Memory B cell (primary cell): ENCODE results near the gene TRIM44.
"Not testable (repeated sequence)": the region's sequence is repeated elsewhere in the genome, so short reads cannot be mapped to it uniquely, and the experiment has no call there.

ENCODE experiments used
- ATAC-seq: fragments of 150-1000 bp; cut with Tn5 transposase; 2 replicates; pipeline ENCODE4 v1.10.0; 2021; ENCODE audit warnings: low read depth, mild to moderate bottlenecking, moderate library complexity
- DNase-seq, 2 donors: peaks; one replicate each; pipeline ENCODE4 v3.0.0; 2022; ENCODE audit warnings: low spot score in 2 of 2
- H3K27ac Mint-ChIP-seq: one replicate; pipeline ENCODE4 v1.8.0; 2022; ENCODE audit warnings: mild to moderate bottlenecking, moderate library complexity, mixed read lengths
- H3K27me3 Mint-ChIP-seq: one replicate; pipeline ENCODE4 v1.8.0; 2022; ENCODE audit warnings: mixed read lengths
- H3K36me3 Mint-ChIP-seq: one replicate; pipeline ENCODE4 v1.8.0; 2022; ENCODE audit warnings: mild to moderate bottlenecking, mixed read lengths
- H3K4me1 Mint-ChIP-seq: one replicate; pipeline ENCODE4 v1.8.0; 2022; ENCODE audit warnings: mixed read lengths
- H3K4me3 Mint-ChIP-seq: one replicate; pipeline ENCODE4 v1.8.0; 2022; ENCODE audit warnings: mild to moderate bottlenecking, moderate library complexity, mixed read lengths
- H3K9me3 Mint-ChIP-seq: one replicate; pipeline ENCODE4 v1.8.0; 2022; ENCODE audit warnings: mixed read lengths

The TRIM44 gene

DNA sequence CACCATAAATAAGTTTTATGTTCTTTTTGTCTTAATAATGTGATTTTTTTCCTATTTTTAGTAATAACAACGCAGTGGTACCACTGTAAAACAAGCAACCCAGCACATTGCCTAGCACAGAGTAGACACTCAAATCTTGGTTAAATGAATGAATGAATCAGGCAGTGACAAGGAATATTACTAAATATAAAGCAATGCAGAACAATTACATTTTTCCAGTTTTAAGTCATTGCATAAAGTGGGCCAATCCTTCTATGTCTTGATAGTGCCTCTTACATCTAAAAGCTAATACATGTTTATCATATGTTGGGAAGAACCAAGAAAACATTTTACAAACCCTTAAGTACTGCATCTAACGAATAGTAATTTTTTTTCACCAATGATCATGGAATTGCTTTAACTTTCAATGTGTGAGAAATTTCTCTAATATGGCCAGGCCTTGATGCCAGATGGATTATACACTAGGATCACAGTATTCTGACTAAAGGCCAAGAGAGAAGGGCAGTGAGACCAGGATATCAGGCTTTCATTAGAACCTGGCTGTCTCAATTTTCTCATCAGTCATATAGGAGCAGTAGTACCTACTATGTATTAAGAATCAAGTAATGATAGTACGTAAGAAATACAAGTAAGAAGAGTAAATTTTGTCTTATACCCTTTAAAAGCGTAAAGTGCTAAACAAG is 88.5 kb downstream of the TRIM44 start:
- no peak for ATAC-seq
- Mint-ChIP-seq H3K9me3 (peaks cover 2% of the 10 kb centered on the region), H3K36me3 (peaks cover 28% of the 10 kb centered on the region), H3K27me3 (no peaks in the 10 kb centered on the region), H3K4me3 (no peak overlapping the region), H3K27ac (peak overlapping the region; percentile 71), H3K4me1 (peaks cover 5% of the 10 kb centered on the region)
- DNase-seq, result no peak

DNA sequence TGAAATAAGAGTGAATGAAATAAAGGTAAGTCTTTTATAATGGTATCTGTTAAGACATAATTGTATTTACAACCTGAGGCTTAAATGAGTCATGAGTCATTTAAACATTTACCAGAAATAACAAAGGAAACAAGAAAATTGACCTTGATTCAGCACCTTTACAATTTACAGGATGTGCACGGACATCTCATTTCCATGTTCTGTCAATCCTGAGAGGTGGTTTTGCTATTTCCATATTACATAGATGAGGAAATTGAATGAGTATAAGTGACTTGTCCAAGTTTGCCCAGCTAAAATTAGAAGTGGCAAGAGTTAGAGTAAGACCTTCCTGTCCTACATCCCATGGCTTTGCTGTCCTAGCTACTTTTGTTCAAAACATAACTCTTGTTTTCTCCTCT is 89.1 kb downstream of the TRIM44 start:
- peaks cover 5% of the 10 kb centered on the region for H3K4me1 Mint-ChIP-seq
- DNase-seq (no peak), ATAC-seq (no peak)
- H3K9me3 Mint-ChIP-seq, result peaks cover 2% of the 10 kb centered on the region
- H3K27ac Mint-ChIP-seq, result peak overlapping the region; percentile 71
- no peaks in the 10 kb centered on the region for H3K27me3 Mint-ChIP-seq
- peaks cover 28% of the 10 kb centered on the region for H3K36me3 Mint-ChIP-seq
- H3K4me3 Mint-ChIP-seq, result no peak overlapping the region

DNA sequence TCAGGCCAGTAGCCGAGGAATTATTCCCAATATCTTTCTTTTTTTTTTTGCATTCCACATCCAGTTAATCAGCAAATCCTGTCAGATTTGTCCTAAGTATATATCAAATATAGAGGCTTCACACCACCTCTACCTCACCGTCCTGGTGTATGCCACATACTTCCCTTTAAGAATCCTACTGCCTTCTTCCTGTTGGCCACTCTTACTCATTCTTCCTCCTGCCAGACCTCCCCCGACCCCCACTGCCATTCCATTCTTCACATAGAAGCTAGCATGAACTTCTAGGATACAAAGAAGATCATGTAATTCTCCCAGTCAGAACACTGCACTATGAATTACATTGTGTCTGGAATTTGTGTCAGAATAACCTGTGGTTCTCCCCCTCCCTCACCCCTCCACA is 89.5 kb downstream of the TRIM44 start:
- Mint-ChIP-seq H3K9me3 (peaks cover 2% of the 10 kb centered on the region), H3K27ac (no peak overlapping the region), H3K4me1 (peaks cover 5% of the 10 kb centered on the region), H3K36me3 (peaks cover 33% of the 10 kb centered on the region), H3K4me3 (no peak overlapping the region), H3K27me3 (no peaks in the 10 kb centered on the region)
- DNase-seq, result no peak
- ATAC-seq, result no peak

GRCh38 chr11:35753573-35753972 is 91.0 kb downstream of the TRIM44 start:
- not testable (repeated sequence) for H3K27me3 Mint-ChIP-seq, DNase-seq, ATAC-seq, H3K4me1 Mint-ChIP-seq, H3K4me3 Mint-ChIP-seq, H3K27ac Mint-ChIP-seq, H3K9me3 Mint-ChIP-seq
- peaks cover 37% of the 10 kb centered on the region for H3K36me3 Mint-ChIP-seq

GRCh38 chr11:35759951-35760350 is 97.4 kb downstream of the TRIM44 start:
- not testable (repeated sequence) for H3K9me3 Mint-ChIP-seq, H3K4me3 Mint-ChIP-seq, H3K27me3 Mint-ChIP-seq, DNase-seq, ATAC-seq, H3K27ac Mint-ChIP-seq
- Mint-ChIP-seq H3K36me3 (peaks cover 37% of the 10 kb centered on the region), H3K4me1 (peaks cover 22% of the 10 kb centered on the region)

DNA sequence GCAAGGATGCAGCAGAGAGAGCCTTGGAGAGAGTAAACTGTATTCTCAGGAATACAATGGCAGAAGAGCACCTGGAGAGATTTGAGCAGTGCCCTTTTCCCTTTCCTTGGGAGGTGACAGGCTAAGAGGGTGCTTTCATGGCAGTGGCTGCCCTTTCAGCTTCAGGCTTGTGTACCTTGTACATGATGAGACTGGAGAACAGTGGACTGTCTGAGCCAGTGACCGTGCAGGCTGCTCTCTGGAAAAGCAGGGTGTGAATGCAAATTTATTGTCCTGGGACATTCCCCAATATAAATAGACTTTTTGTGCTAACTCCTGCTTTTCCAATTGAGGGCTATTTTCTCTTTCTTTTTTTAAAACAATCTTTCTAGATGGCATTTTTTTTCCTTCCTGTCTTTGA is 99.3 kb downstream of the TRIM44 start:
- ATAC-seq, result no peak
- H3K36me3 Mint-ChIP-seq, result peaks cover 42% of the 10 kb centered on the region
- DNase-seq, result no peak
- H3K4me1 Mint-ChIP-seq, result peaks cover 32% of the 10 kb centered on the region
- H3K4me3 Mint-ChIP-seq, result no peak overlapping the region
- no peak overlapping the region for H3K27ac Mint-ChIP-seq
- no peaks in the 10 kb centered on the region for H3K27me3 Mint-ChIP-seq
- H3K9me3 Mint-ChIP-seq, result no peaks in the 10 kb centered on the region

DNA sequence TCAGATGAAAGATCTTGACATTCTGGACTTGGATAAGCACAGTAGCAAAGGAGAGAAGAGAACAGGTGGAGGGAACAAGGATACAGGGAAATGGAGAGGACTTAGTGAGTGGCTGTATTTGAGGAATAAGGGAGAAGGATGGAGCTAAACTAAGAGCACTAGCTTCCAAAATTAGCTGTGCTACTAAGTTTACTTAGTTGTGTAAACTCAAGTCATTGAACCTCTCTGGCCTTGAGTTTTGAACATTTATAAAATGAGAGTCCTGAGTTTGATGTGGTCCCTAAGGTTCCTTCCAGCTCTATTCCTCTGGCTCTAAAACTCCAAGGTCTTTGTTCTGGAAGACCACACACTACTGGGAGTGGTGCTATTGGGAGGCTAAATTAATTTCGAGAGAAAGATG is 100.7 kb downstream of the TRIM44 start:
- Mint-ChIP-seq H3K27me3 (no peaks in the 10 kb centered on the region), H3K9me3 (no peaks in the 10 kb centered on the region), H3K27ac (no peak overlapping the region), H3K4me1 (peaks cover 29% of the 10 kb centered on the region), H3K36me3 (peaks cover 39% of the 10 kb centered on the region), H3K4me3 (no peak overlapping the region)
- ATAC-seq, result no peak
- DNase-seq, result no peak

DNA sequence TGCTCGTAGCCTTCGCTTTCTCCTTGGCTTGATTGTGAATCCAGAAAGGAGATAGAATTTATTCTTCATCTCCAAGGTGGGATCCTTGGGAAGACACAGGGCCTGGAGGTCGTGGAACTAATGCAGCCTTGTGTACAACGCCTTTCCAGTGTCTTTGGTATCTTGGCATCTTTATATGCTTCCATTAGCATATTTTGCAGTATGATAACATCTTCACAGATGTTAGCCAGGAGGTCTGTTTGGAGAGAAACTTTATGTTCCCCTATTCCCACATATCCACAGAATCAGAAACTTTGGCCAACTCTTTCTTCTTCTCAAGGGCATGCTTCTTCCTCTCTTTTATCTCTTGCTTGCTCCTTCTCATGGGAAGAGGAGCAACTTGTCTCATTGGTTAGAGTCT is 101.2 kb downstream of the TRIM44 start:
- Mint-ChIP-seq H3K27me3 (no peaks in the 10 kb centered on the region), H3K4me1 (peaks cover 29% of the 10 kb centered on the region), H3K36me3 (peaks cover 39% of the 10 kb centered on the region), H3K27ac (no peak overlapping the region), H3K9me3 (no peaks in the 10 kb centered on the region), H3K4me3 (no peak overlapping the region)
- no peak for DNase-seq
- ATAC-seq, result no peak

GRCh38 chr11:35764417-35764816 is 101.8 kb downstream of the TRIM44 start:
- no peaks in the 10 kb centered on the region for H3K9me3 Mint-ChIP-seq
- DNase-seq, result no peak

GRCh38 chr11:35765211-35765610 is 102.6 kb downstream of the TRIM44 start:
- DNase-seq (no peak), ATAC-seq (no peak)
- H3K4me3 Mint-ChIP-seq, result no peak overlapping the region
- H3K36me3 Mint-ChIP-seq, result peaks cover 36% of the 10 kb centered on the region
- no peak overlapping the region for H3K27ac Mint-ChIP-seq
- no peaks in the 10 kb centered on the region for H3K9me3 Mint-ChIP-seq
- H3K27me3 Mint-ChIP-seq, result no peaks in the 10 kb centered on the region
- H3K4me1 Mint-ChIP-seq, result peaks cover 31% of the 10 kb centered on the region

More at GRCh38 chr11:35764417-35764816, 101.8 kb downstream of the TRIM44 start:
- peaks cover 37% of the 10 kb centered on the region for H3K36me3 Mint-ChIP-seq
- no peak overlapping the region for H3K4me3 Mint-ChIP-seq
- peaks cover 31% of the 10 kb centered on the region for H3K4me1 Mint-ChIP-seq
- H3K27me3 Mint-ChIP-seq, result no peaks in the 10 kb centered on the region
- no peak overlapping the region for H3K27ac Mint-ChIP-seq
- ATAC-seq, result no peak

DNA sequence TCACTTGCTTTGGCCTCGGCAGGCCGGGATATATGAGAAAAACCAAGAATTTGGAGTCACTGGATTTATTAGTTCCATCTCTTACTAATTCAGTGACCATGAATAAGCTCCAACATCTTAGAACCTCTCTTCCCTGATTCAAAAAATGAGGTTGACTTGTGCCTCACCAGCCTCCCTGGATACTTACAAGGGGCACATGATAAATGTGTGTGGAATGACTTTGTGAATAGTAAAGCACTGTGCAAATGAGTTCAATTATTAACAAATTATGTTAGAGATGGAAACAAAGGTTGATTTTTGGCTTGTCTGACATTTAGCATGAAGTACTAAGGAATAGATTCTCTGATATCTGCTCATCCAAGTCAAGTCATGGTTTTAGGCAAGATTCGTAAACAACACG is 104.1 kb downstream of the TRIM44 start:
- Mint-ChIP-seq H3K27ac (no peak overlapping the region), H3K36me3 (peaks cover 43% of the 10 kb centered on the region), H3K9me3 (peaks cover 4% of the 10 kb centered on the region), H3K4me3 (no peak overlapping the region), H3K4me1 (peaks cover 35% of the 10 kb centered on the region), H3K27me3 (no peaks in the 10 kb centered on the region)
- no peak for DNase-seq
- ATAC-seq, result no peak

DNA sequence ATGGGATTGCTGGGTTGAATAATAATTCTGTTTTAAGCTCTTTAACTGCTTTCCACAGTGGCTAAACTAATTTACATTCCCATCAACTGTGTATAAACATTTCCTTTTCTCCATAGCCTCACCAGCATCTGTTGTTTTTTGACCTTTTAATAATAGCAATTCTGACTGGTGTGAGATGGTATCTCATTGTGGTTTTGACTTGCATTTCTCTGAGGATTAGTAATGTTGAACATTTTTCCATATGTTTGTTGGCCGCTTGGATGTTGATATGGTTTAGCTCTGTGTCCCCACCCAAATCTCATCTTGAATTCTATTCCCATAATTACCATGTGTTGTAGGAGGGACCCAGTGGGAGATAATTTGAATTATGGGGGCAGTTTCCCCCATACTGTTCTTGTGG is 107.8 kb downstream of the TRIM44 start:
- Mint-ChIP-seq H3K36me3 (peaks cover 50% of the 10 kb centered on the region), H3K4me1 (peaks cover 20% of the 10 kb centered on the region)
- H3K4me3 Mint-ChIP-seq, H3K9me3 Mint-ChIP-seq, DNase-seq, H3K27me3 Mint-ChIP-seq, H3K27ac Mint-ChIP-seq, ATAC-seq: not testable (repeated sequence)

DNA sequence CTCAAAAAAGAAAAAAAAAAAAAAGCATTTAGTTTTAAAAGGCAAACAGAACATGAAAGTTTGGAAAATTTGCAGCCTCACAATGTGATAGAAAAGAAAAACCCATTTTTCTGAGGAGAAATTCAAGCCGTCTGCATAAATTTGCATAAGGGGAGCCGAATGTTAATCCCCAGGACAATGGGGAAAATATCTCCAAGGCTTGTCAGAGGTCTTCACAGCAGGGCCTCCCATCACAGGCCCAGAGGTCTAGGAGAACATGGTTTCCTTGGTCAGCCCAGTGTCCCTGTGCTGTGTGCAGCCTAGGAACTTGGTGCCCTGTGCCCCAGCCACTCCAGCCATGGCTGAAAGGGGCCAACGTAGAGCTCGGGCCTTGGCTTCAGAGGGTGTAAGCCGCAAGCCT is 109.1 kb downstream of the TRIM44 start:
- H3K4me1 Mint-ChIP-seq, result peaks cover 18% of the 10 kb centered on the region
- ATAC-seq, result no peak
- H3K9me3 Mint-ChIP-seq, result peaks cover 10% of the 10 kb centered on the region
- peaks cover 55% of the 10 kb centered on the region for H3K36me3 Mint-ChIP-seq
- H3K4me3 Mint-ChIP-seq, result no peak overlapping the region
- H3K27ac Mint-ChIP-seq, result no peak overlapping the region
- H3K27me3 Mint-ChIP-seq, result no peaks in the 10 kb centered on the region
- no peak for DNase-seq

- not testable (repeated sequence) for H3K27ac Mint-ChIP-seq, H3K4me3 Mint-ChIP-seq, H3K9me3 Mint-ChIP-seq, DNase-seq, ATAC-seq, H3K27me3 Mint-ChIP-seq
- H3K36me3 Mint-ChIP-seq, result peaks cover 56% of the 10 kb centered on the region
- H3K4me1 Mint-ChIP-seq, result peaks cover 21% of the 10 kb centered on the region
Observed at GRCh38 chr11:35777241-35777640, 114.7 kb downstream of the TRIM44 start.

- H3K36me3 Mint-ChIP-seq, result peaks cover 50% of the 10 kb centered on the region
- H3K4me3 Mint-ChIP-seq, H3K9me3 Mint-ChIP-seq, H3K27ac Mint-ChIP-seq, DNase-seq, ATAC-seq, H3K27me3 Mint-ChIP-seq: not testable (repeated sequence)
- H3K4me1 Mint-ChIP-seq, result peaks cover 30% of the 10 kb centered on the region
Observed at GRCh38 chr11:35778943-35779342, 116.4 kb downstream of the TRIM44 start.
